Measurements from ENCODE around the gene GALNT11.

GRCh38 chr7:152015600-152015999 is 9.9 kb upstream of the GALNT11 start:
- TF ChIP-seq, protein P1, sequence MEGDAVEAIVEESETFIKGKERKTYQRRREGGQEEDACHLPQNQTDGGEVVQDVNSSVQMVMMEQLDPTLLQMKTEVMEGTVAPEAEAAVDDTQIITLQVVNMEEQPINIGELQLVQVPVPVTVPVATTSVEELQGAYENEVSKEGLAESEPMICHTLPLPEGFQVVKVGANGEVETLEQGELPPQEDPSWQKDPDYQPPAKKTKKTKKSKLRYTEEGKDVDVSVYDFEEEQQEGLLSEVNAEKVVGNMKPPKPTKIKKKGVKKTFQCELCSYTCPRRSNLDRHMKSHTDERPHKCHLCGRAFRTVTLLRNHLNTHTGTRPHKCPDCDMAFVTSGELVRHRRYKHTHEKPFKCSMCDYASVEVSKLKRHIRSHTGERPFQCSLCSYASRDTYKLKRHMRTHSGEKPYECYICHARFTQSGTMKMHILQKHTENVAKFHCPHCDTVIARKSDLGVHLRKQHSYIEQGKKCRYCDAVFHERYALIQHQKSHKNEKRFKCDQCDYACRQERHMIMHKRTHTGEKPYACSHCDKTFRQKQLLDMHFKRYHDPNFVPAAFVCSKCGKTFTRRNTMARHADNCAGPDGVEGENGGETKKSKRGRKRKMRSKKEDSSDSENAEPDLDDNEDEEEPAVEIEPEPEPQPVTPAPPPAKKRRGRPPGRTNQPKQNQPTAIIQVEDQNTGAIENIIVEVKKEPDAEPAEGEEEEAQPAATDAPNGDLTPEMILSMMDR (IDR thresholded peaks at IDR 0.05) = no peak
- TF ChIP-seq EZH2phosphoT487 (IDR thresholded peaks at IDR 0.05) (no peak), EZH2 (IDR thresholded peaks at IDR 0.05) (no peak)
